Measurements from ENCODE around the gene GSG1L.

Gene GSG1L

DNA sequence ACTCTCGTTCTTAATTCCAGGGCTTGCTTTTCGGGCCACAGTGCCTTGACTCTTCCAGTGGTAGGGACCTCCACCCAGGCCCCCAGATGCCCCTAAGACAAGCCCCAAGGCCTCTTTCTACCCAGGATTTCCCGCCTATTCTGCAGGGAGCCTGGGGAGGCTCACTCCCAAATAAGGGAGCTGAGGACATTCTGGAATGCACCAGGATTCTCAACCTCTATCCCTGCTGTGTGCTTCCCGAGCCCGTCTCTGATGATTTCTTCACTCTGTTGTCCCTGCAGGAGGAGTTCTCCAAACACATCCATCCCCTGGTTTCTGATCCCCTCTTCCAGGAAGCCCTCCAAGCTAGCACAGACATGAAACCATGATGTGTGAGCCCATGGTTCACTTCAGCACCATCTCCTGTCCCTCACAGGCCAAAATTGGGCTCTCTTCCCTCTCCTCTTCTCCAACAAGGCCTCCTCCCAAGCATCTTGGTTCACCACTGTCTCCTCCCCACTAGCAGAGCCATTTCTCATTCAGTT lies 257.6 kb downstream of the GSG1L start:
- no peak for DNase-seq (ENCODE audit: low read depth, low spot score)
- H3K27ac ChIP-seq = no peak overlapping the region

- no peak overlapping the region for H3K27ac ChIP-seq
- DNase-seq (ENCODE audit: low read depth, low spot score) = no peak
These were observed 259.6 kb downstream of the GSG1L start for GRCh38 chr16:27803775-27804549.

DNA sequence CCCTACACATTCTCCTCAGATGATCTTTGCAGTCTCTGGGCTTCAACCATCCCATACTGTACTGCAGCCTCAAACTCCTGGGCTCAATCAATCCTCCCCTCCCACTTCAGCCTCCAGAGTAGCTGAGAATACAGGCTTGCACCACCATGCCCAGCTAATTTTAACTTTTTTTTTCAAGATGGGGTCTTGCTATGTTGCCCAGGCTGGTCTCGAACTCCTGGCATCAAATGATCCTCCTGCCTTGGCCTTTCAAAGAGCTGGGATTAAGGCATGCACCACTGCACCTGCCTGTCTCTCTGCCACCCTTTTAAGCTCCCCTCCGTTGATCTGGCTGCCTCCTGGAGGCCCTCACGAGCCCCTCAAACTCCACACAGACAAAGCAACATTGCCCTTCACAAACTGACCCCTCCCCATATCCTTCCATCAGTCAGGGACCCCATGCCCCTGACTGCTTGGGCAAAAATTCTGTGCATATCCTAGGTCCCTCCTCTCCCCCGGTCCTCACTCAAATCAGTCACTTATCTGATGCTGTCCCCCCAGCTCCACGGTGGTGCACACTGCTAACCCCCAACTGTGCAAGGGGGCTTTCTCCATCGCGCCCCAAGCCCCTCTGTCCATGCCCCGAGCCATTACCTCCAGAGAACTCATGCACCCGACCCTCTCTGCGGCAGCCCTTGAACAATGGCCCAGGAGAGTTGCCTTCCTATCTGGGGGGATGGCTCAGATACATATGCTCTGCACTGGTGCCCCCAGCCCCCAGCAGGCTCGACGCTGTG lies 260.7 kb downstream of the GSG1L start:
- no peak for DNase-seq (ENCODE audit: low read depth, low spot score)
- H3K27ac ChIP-seq = no peak overlapping the region

DNA sequence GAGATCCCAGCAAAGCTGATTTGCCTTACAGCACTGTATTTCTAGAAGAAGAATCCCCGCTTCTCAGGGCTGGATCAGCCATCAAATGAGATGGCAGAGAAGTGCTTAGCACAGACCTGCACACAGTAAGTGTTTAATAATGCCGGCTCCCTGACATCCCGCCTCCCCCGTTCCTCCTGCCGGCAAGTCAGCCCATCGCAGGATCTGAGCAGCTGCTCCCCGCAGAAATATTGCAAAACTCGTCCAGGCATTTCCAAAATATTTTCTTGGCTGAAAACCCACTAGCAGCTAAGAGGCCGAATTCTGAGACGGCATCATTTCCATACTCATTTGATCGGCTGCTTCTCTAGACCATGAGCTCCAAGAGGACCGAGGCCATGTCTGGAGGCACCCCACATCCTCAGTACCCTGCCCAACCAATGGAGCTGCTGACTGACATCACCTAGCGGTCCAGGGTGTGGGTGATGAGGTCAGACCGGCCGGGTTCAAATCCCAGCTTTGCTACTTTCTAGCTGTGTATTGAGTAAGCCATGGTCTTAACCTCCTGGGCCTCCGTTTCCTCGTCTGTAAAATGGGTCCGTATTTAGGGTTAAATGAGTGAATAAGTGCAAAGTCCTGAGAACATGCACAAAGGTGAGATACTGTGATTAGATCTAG lies 262.1 kb downstream of the GSG1L start:
- DNase-seq (ENCODE audit: low read depth, low spot score) = no peak
- no peak overlapping the region for H3K27ac ChIP-seq

DNA sequence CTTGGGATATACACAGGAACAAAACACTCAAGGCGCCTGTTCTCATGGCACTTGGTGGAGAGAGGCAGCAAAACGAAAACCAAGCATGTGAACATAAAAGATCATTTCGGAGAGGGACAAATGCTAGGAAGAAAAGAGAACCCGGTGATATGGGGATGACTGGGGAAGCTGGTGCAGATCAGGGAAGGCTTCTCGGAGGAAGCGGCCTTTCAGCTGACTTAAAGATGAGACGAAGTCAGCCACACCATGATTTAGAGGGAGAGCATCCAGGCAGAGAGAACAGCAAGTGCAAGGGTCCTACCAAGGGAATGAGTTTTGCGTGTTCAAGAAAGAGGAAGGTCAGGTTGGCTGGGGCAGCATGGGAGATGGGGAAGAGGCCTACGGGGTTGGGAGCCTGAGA lies 262.7 kb downstream of the GSG1L start:
- no peak overlapping the region for H3K27ac ChIP-seq
- DNase-seq (ENCODE audit: low read depth, low spot score) = no peak

GRCh38 chr16:27799896-27800295 lies 263.6 kb downstream of the GSG1L start:
- H3K27ac ChIP-seq = no peak overlapping the region
- no peak for DNase-seq (ENCODE audit: low read depth, low spot score)

DNA sequence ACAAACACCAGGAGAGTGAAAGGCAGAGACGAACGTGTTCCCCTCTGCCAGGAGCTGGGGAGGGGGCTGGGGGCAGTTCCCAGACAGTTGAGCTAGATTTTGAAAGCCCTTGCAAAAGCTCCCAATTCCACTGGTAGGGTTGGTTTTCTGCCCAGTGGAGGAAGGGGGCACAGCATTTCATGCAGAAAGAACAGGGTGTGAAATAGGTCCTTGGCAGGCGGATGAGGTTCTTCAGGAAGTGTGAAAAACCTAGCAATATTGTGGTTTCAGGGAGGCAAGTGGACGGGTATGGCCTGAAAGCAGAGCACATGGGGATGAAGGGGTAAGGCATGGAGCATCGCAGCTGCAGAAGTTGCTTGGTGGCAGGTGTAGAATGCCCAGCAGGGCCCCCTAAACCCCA lies 265.3 kb downstream of the GSG1L start:
- no peak overlapping the region for H3K27ac ChIP-seq
- no peak for DNase-seq (ENCODE audit: low read depth, low spot score)

DNA sequence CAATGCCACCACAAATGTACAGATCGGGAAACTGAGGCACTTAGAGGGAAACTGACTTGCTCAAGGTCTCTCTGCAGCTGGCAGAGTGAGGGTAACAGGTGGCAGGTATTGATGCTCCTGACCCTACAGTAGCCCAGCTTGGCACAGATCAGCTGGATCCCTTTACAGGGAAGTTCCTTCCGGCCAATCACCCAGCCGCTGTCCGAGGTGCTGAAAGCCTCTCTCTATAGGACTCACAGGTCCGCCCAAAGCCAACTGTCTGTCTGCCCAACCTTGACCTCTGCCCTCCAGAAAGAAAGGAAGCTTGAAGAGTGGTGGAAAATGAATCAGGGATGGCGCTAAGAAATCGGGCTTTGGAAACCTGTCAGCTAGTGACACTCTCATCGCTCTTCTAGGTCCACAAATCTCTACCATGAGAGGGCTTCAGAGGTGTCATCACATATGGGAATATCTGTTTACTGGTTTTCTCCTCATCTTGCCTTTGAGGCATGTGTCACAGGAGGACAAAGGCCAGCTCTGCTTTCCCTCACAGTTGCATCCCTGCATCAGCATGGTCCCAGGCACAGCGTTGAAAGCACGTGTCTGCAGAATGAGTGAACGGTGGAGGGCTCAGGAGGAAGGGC lies 267.4 kb downstream of the GSG1L start:
- no peak overlapping the region for H3K27ac ChIP-seq
- DNase-seq (ENCODE audit: low read depth, low spot score) = no peak

DNA sequence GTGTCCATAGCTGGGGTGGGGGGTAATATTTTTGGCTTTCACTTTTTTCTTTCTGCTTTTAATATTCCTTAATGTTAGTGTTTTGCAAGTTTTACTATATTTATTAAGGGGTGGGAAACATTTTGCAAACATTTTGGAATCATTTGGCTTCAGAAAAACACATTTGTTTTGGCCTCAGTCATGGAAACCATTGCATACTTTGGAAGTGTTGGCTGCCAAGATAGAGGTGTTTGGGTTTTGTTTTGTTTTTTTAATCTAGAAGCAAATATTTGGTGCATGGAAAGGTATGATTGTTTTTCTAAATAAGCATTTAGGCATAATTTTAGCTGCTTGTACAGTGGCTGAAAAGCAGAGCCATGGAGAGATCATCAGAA lies 270.3 kb downstream of the GSG1L start:
- DNase-seq (ENCODE audit: low read depth, low spot score) = no peak
- no peak overlapping the region for H3K27ac ChIP-seq

DNA sequence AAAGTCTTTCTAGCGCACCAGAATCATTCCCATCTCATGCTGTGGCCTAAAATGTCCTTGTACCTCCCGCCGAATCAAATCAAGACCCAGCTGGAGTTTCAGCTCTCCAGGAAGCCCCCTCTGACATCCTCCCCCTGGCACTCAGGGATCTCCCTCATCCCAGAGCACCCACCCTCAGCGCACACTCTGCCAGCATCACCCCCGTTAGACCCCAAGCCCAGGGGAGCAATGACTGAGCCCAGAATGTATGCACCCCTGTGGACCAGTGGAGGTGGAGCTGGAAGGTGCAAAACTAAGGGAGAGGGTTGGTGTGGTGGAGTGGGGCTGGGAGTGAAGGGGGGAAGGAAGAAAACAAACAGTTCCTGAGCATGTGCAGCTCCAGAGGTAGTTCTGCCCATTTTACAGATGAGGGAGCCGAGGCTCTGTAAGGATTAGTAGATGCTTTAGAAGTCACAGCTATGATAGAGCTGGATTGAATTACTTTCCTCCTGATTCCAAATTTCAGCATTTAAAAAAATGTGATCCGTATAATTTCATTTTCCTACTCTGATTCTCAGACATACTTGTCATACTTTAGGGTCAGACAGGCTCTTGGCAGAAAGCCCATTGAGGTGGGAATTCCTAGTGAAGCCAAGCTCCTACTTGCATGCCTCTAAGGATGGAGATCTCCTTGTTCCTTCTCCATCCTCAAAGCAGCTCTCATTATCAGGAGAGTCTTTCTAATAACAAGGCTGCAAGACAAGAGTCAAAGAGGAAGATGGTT lies 270.8 kb downstream of the GSG1L start:
- H3K27ac ChIP-seq = no peak overlapping the region
- DNase-seq (ENCODE audit: low read depth, low spot score) = no peak

DNA sequence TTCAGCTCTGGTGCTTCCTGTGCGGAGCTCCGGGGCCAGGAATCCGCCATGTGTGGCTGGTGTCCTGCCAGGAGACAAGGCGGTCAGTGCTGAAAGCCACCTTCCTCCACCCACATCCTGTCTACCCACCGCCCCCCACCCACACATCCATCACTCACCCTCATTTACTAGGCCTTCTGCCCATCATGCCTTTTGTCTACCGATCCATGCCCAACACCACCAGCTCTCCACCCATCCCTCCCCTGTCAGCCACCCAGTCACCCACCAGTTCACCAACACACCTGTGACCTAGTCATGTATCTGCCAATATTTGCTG lies 272.2 kb downstream of the GSG1L start:
- no peak for DNase-seq (ENCODE audit: low read depth, low spot score)
- no peak overlapping the region for H3K27ac ChIP-seq

GRCh38 chr16:27790546-27791403 lies 272.7 kb downstream of the GSG1L start:
- H3K27ac ChIP-seq = no peak overlapping the region

DNA sequence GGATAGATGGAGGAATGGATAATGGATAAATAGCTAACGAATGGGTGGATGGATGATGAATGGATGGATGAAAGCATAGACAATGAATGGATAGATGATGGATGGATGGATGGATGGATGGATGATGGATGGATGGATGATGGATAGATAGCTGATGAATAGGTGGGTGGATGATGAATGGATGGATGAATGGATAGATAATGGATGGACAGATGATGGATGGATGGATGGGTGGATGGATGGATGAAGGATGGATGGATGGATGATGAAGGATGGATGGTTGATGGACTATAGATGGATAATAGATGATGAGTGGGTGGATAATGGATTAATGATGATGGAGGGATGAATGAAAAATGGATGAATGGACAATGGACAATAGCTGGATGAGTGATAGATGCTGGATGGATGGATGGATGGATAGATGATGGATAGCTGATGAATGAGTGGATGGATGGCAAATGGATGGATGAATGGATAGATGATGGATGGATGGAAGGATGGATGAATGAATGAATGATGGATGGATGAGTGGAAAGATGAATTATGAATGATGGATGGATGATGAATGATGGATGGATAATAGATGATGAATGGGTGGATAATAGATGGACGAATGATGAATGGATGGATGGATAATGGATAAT lies 273.8 kb downstream of the GSG1L start:
- DNase-seq (ENCODE audit: low read depth, low spot score) = no peak
- H3K27ac ChIP-seq = no peak overlapping the region

More at GRCh38 chr16:27790546-27791403, 272.7 kb downstream of the GSG1L start:
- no peak for DNase-seq (ENCODE audit: low read depth, low spot score)

DNA sequence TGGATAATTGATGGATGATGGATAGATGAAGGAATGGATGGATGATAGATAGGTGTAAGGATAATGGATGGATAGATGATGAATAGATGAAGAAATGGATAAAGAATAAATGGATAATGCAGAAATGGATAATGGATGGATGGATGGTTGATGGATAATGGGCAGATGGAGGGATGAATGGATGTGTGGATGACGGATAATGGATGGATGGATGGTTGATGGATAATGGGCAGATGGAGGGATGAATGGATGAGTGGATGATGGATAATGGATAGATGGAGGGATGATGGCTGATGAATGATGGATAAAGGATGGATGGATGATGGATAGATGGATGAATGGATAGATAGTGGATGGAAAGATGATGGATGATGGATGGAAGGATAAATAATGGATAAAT lies 274.4 kb downstream of the GSG1L start:
- DNase-seq (ENCODE audit: low read depth, low spot score) = no peak
- no peak overlapping the region for H3K27ac ChIP-seq

DNA sequence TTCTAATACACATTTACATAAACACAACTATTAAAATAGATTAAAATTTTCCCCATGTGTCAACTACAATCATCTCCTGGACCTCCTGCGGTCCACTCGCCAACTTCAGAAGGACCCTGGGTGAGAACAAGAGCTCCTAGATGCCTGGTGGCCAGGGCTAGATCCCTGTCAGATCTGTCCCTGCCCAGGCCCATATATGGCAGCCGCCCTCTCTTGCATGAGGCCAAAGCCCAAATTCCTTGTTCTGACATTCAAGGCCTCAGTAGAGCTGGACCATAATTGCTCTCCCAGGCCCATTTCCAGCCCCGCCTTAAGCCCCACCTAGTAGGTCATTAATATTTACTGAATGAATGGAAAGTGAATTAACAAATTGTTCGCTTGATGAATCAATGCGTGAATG lies 275.8 kb downstream of the GSG1L start:
- no peak for DNase-seq (ENCODE audit: low read depth, low spot score)
- no peak overlapping the region for H3K27ac ChIP-seq

DNA sequence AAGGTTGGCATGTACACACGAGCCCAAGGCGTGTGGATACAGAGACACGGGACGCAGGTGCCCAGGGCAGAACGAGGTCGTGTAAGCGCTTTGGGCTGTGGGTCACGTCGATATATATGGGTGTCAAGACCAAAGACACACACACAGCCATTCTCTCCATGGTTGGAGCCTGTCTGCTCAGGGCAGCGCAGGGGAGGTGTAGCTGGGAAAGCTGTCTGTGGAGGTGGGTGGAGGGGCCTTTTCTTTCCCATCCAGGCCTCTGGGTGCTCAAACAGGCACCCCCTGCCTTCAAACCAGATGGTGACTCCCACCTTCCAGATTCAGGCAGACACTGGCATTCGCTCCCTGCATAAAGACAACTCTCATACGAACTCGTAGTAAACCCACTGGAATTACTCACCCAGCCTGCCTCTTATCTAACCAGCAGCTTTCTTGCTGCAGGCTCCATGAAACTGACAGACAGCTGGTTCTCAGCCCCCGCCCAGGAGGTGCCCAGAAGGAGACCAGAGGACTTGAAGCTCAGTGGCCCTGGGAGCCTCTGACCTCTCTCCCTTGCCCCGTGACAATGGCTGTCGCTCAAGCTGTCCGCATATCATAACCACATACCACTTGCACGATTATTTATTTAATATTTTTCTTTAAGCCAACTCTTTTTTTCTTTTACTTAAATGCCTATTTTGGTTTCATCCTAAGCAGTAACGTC lies 276.4 kb downstream of the GSG1L start:
- DNase-seq (ENCODE audit: low read depth, low spot score) = no peak
- H3K27ac ChIP-seq = no peak overlapping the region

- no peak overlapping the region for H3K27ac ChIP-seq
- no peak for DNase-seq (ENCODE audit: low read depth, low spot score)
These were observed 277.1 kb downstream of the GSG1L start for GRCh38 chr16:27786221-27786922.

GRCh38 chr16:27785307-27785678 lies 278.2 kb downstream of the GSG1L start:
- no peak overlapping the region for H3K27ac ChIP-seq
- no peak for DNase-seq (ENCODE audit: low read depth, low spot score)
